DND-41 (cell line): Measurements from ENCODE around the gene ZNF668.

ENCODE experiments used
- CTCF ChIP-seq: IDR thresholded peaks from 2 replicates; pipeline ENCODE4 v1.5.1; 2012; ENCODE audit warnings: borderline replicate concordance, low read length, moderate library complexity, mild to moderate bottlenecking; ENCODE audit not compliant: poor library complexity, severe bottlenecking; ENCODE audit errors: extremely low read depth
- EZH2 ChIP-seq: IDR thresholded peaks from 3 replicates; pipeline ENCODE4 v1.6.1; 2012; ENCODE audit warnings: borderline replicate concordance, low read depth, mild to moderate bottlenecking, moderate library complexity, low read length, inconsistent platforms; ENCODE audit not compliant: severe bottlenecking

DNA sequence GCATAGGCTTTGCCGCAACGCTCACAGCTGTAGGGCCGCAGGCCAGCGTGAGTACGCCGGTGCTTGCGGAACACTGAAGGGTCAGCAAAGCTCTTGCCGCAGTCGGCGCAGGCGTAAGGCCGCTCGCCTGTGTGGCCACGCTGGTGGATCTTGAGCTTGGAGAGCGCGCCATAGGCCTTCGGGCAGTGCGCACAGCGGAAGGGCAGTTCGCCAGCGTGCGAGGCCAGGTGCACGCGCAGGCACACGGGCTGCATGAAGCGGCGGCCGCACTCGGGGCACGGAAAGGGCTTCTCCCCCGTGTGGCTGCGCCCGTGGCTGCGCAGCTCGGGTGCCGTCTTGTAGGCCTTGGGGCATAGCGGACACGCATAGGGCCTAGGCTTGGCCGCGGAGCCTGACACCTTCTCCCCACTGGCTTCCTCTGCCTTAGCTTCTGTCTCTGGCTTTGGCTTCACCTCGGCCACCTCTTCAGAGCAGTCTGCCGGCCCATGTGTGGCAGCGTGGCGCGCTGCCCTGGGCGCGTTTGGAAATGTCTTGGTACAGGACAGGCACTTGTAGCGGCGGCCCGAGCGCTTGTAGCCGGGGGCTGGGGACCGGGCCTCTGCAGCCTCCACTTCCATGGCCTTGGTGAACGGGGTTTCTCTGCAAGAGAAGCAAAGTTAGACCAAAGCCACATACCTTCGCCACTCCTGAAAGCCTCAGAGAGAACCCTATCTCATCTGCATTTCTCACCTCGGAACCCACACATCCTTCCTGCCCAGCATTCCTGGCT lies 10.0 kb downstream of the ZNF668 start:
- TF ChIP-seq CTCF (no peak), EZH2 (no peak)
